Liver (tissue), 9 donors: Measurements from ENCODE around the gene RPTOR. TPM values are rescaled to one million over a fixed set of nuclear protein-coding genes. Genes with fewer than 3 reads are reported as not detected.

Experiments used
- DNase-seq: peaks from one replicate; pipeline ENCODE4 v3.0.0-alpha.2; 2017; ENCODE audit warnings: low spot score
- H3K27ac ChIP-seq, 2 donors: one replicate each; pipeline ENCODE4 v1.7.0; 2013; ENCODE audit warnings: inconsistent platforms in 2 of 2, low read length in 2 of 2, control low read depth in 1 of 2, low read depth in 1 of 2, mild to moderate bottlenecking in 1 of 2
- H3K27me3 ChIP-seq, 4 donors: one replicate each; pipeline versions ENCODE4 v1.6.1 to v1.7.0; 2013; ENCODE audit warnings: low read length in 3 of 4, inconsistent platforms in 1 of 4, mild to moderate bottlenecking in 1 of 4, moderate library complexity in 1 of 4; ENCODE audit not compliant: control insufficient read depth in 4 of 4, insufficient read depth in 4 of 4
- H3K36me3 ChIP-seq, 4 donors: one replicate each; pipeline versions ENCODE4 v1.6.1 to v1.7.0; 2013; ENCODE audit warnings: low read length in 3 of 4, mild to moderate bottlenecking in 3 of 4, low read depth in 1 of 4, moderate library complexity in 1 of 4; ENCODE audit not compliant: control insufficient read depth in 4 of 4, insufficient read depth in 3 of 4
- H3K4me1 ChIP-seq, 4 donors: one replicate each; pipeline versions ENCODE4 v1.6.1 to v1.7.0; 2013; ENCODE audit warnings: low read length in 3 of 4, mild to moderate bottlenecking in 3 of 4, moderate library complexity in 1 of 4; ENCODE audit not compliant: control insufficient read depth in 4 of 4, insufficient read depth in 4 of 4
- H3K4me3 ChIP-seq, 3 donors: one replicate each; pipeline versions ENCODE4 v1.6.1 to v1.7.0; 2013; ENCODE audit warnings: low read length in 3 of 3, control low read depth in 1 of 3, low read depth in 1 of 3, mild to moderate bottlenecking in 1 of 3
- H3K9ac ChIP-seq, 2 donors: one replicate each; pipeline ENCODE4 v1.7.0; 2013; ENCODE audit warnings: low read length in 2 of 2, mild to moderate bottlenecking in 2 of 2, moderate library complexity in 2 of 2, control low read depth in 1 of 2, low read depth in 1 of 2
- H3K9me3 ChIP-seq, 4 donors: one replicate each; pipeline versions ENCODE4 v1.6.1 to v1.7.0; 2013; ENCODE audit warnings: low read length in 3 of 4; ENCODE audit not compliant: control insufficient read depth in 4 of 4
- ATF3 ChIP-seq: IDR thresholded peaks from 2 replicates; pipeline ENCODE4 v1.6.1; 2016; ENCODE audit warnings: antibody characterized with exemption
- CTCF ChIP-seq: fragments of 150-350 bp; IDR thresholded peaks from 2 replicates; pipeline ENCODE4 v1.5.1; 2017; ENCODE audit warnings: improper control_type of control experiment, low read depth, low read length; ENCODE audit not compliant: missing input control
- EGR1 ChIP-seq, 2 donors: IDR thresholded peaks; 2 replicates each; pipeline ENCODE4 v1.6.1; 2016 to 2018; ENCODE audit warnings: antibody characterized with exemption in 2 of 2, low read depth in 2 of 2
- GABPA ChIP-seq, 2 donors: IDR thresholded peaks in 1 of 2; conservative IDR thresholded peaks in 1 of 2; 2 replicates each; pipeline ENCODE4 v1.6.1; 2016; ENCODE audit warnings: antibody characterized with exemption in 2 of 2, mild to moderate bottlenecking in 1 of 2, moderate library complexity in 1 of 2
- HNF4G ChIP-seq: IDR thresholded peaks from 2 replicates; pipeline ENCODE4 v1.6.1; 2016; ENCODE audit warnings: antibody characterized with exemption
- JUND ChIP-seq, 2 donors: IDR thresholded peaks; 2 replicates each; pipeline ENCODE4 v1.6.1; 2016; ENCODE audit warnings: antibody characterized with exemption in 2 of 2
- MAX ChIP-seq: IDR thresholded peaks from 2 replicates; pipeline ENCODE4 v1.6.1; 2016; ENCODE audit warnings: antibody characterized with exemption
- RAD21 ChIP-seq, 2 donors: IDR thresholded peaks; 2 replicates each; pipeline ENCODE4 v1.6.1; 2016; ENCODE audit warnings: antibody characterized with exemption in 2 of 2, mild to moderate bottlenecking in 2 of 2
- REST ChIP-seq: IDR thresholded peaks from 2 replicates; pipeline ENCODE4 v1.6.1; 2016; ENCODE audit warnings: antibody characterized with exemption, mild to moderate bottlenecking
- RXRA ChIP-seq, 2 donors: IDR thresholded peaks; 2 replicates each; pipeline ENCODE4 v1.6.1; 2017 to 2018; ENCODE audit warnings: antibody characterized with exemption in 2 of 2, mild to moderate bottlenecking in 1 of 2
- SP1 ChIP-seq: IDR thresholded peaks from 2 replicates; pipeline ENCODE4 v1.6.1; 2018; ENCODE audit warnings: antibody characterized with exemption, mild to moderate bottlenecking
- TAF1 ChIP-seq: conservative IDR thresholded peaks from 2 replicates; pipeline ENCODE4 v1.6.1; 2016; ENCODE audit warnings: antibody characterized with exemption, mild to moderate bottlenecking
- YY1 ChIP-seq: IDR thresholded peaks from 2 replicates; pipeline ENCODE4 v1.6.1; 2016; ENCODE audit warnings: antibody characterized with exemption, mild to moderate bottlenecking
- ZBTB33 ChIP-seq: IDR thresholded peaks from 2 replicates; pipeline ENCODE4 v1.6.1; 2016; ENCODE audit warnings: antibody characterized with exemption
- WGBS: extraction: QIAGEN DNeasy Blood & Tissue Kit; methylation state at CpG from one replicate; pipeline ENCODE4 v1.1.7; 2013; 5-methylcytosine and 5-hydroxymethylcytosine counted together
- polyA plus RNA-seq, 2 donors: library from polyadenylated mRNA; stranded (reverse) in 1 of 2; unstranded in 1 of 2; fragments of 200-250 nt in 1 of 2; fragments of >200 nt in 1 of 2; fragmentation: Nextera tagmentation in 1 of 2; extraction: Ambion mirVana in 1 of 2; gene quantifications; one replicate each; pipeline versions ENCODE4 v1.2.1 to v1.2.3, GENCODE V29; 2013 to 2015
- total RNA-seq, 2 donors: library from RNA; depleted of rRNA; stranded (reverse); fragments of >200 nt; gene quantifications; one replicate each; pipeline ENCODE4 v1.2.3, GENCODE V29; 2014
- donor health status: healthy.
- donor health status: healthy.
- donor health status: healthy.
- donor health status: healthy.
- donor health status: healthy.

The RPTOR gene
- total and polyA plus RNA-seq, 4 donors = 4.8 to 25.4 (median 11.6) TPM

- whole genome bisulfite sequencing = 98% methylated on average over 13 of the region's 13 CpGs
- H3K9ac ChIP-seq = no peak overlapping the region
- H3K27ac ChIP-seq = no peak overlapping the region
- H3K4me1 ChIP-seq = peaks cover 0 to 6% (median 5%) of the 10 kb centered on the region in 4 donors
- H3K9me3 ChIP-seq = no peaks in the 10 kb centered on the region
- no peak for TF ChIP-seq REST
- H3K4me3 ChIP-seq = no peak overlapping the region
- H3K36me3 ChIP-seq = no peaks in the 10 kb centered on the region
- no peak for DNase-seq
- no peaks in the 10 kb centered on the region for H3K27me3 ChIP-seq
Observed at GRCh38 chr17:80863626-80864025, 319.0 kb downstream of the RPTOR start.

GRCh38 chr17:80864751-80865150 is 320.1 kb downstream of the RPTOR start:
- TF ChIP-seq RXRA (IDR thresholded peaks at IDR 0.05) = no peak
- TF ChIP-seq ZBTB33 = no peak
- no peak for TF ChIP-seq HNF4G
- no peak for TF ChIP-seq MAX
- TF ChIP-seq GABPA (IDR thresholded peaks at IDR 0.05 in 1 of 2, conservative IDR thresholded peaks at IDR 0.05 in 1 of 2) = no peak
- TF ChIP-seq ATF3 = no peak
- TF ChIP-seq SP1 = no peak
- no peak for TF ChIP-seq JUND (IDR thresholded peaks at IDR 0.05)
- no peak for TF ChIP-seq EGR1 (IDR thresholded peaks at IDR 0.05; ENCODE audit: low read depth in 2 of 2)
- TF ChIP-seq YY1 = no peak
- no peak overlapping the region for H3K4me3 ChIP-seq
- WGBS = 97% methylated on average over 6 of the region's 6 CpGs
- no peak for DNase-seq
- H3K27ac ChIP-seq = no peak overlapping the region
- H3K4me1 ChIP-seq = peaks cover 0 to 6% (median 5%) of the 10 kb centered on the region in 4 donors
- H3K27me3 ChIP-seq = no peaks in the 10 kb centered on the region
- H3K9me3 ChIP-seq = no peaks in the 10 kb centered on the region
- no peak overlapping the region for H3K9ac ChIP-seq
- no peaks in the 10 kb centered on the region for H3K36me3 ChIP-seq

- DNase-seq = peak; percentile 63
- Histone ChIP-seq H3K9me3 (no peaks in the 10 kb centered on the region), H3K4me1 (peaks cover 0 to 6% (median 5%) of the 10 kb centered on the region in 4 donors), H3K9ac (no peak overlapping the region), H3K27me3 (no peaks in the 10 kb centered on the region), H3K4me3 (no peak overlapping the region), H3K27ac (no peak overlapping the region), H3K36me3 (no peaks in the 10 kb centered on the region)
- TF ChIP-seq SP1 = no peak
- peak; percentile 70 for TF ChIP-seq CTCF
- peak; percentile 76 to 81 for TF ChIP-seq RAD21 (IDR thresholded peaks at IDR 0.05)
- TF ChIP-seq TAF1 = no peak
- WGBS = 31% methylated on average over 8 of the region's 8 CpGs
Observed at GRCh38 chr17:80866050-80866793, 321.6 kb downstream of the RPTOR start.
